Liver (tissue), 9 donors: ENCODE measurements around the gene TARS3. TPM values are rescaled to one million over a fixed set of nuclear protein-coding genes. Genes with fewer than 3 reads are reported as not detected.

ENCODE experiments used
- DNase-seq: peaks from one replicate; pipeline ENCODE4 v3.0.0-alpha.2; 2017; ENCODE audit warnings: low spot score
- H3K27ac ChIP-seq, 2 donors: one replicate each; pipeline ENCODE4 v1.7.0; 2013; ENCODE audit warnings: inconsistent platforms in 2 of 2, low read length in 2 of 2, control low read depth in 1 of 2, low read depth in 1 of 2, mild to moderate bottlenecking in 1 of 2
- H3K27me3 ChIP-seq, 4 donors: one replicate each; pipeline versions ENCODE4 v1.6.1 to v1.7.0; 2013; ENCODE audit warnings: low read length in 3 of 4, inconsistent platforms in 1 of 4, mild to moderate bottlenecking in 1 of 4, moderate library complexity in 1 of 4; ENCODE audit not compliant: control insufficient read depth in 4 of 4, insufficient read depth in 4 of 4
- H3K36me3 ChIP-seq, 4 donors: one replicate each; pipeline versions ENCODE4 v1.6.1 to v1.7.0; 2013; ENCODE audit warnings: low read length in 3 of 4, mild to moderate bottlenecking in 3 of 4, low read depth in 1 of 4, moderate library complexity in 1 of 4; ENCODE audit not compliant: control insufficient read depth in 4 of 4, insufficient read depth in 3 of 4
- H3K4me1 ChIP-seq, 4 donors: one replicate each; pipeline versions ENCODE4 v1.6.1 to v1.7.0; 2013; ENCODE audit warnings: low read length in 3 of 4, mild to moderate bottlenecking in 3 of 4, moderate library complexity in 1 of 4; ENCODE audit not compliant: control insufficient read depth in 4 of 4, insufficient read depth in 4 of 4
- H3K4me3 ChIP-seq, 3 donors: one replicate each; pipeline versions ENCODE4 v1.6.1 to v1.7.0; 2013; ENCODE audit warnings: low read length in 3 of 3, control low read depth in 1 of 3, low read depth in 1 of 3, mild to moderate bottlenecking in 1 of 3
- H3K9ac ChIP-seq, 2 donors: one replicate each; pipeline ENCODE4 v1.7.0; 2013; ENCODE audit warnings: low read length in 2 of 2, mild to moderate bottlenecking in 2 of 2, moderate library complexity in 2 of 2, control low read depth in 1 of 2, low read depth in 1 of 2
- H3K9me3 ChIP-seq, 4 donors: one replicate each; pipeline versions ENCODE4 v1.6.1 to v1.7.0; 2013; ENCODE audit warnings: low read length in 3 of 4; ENCODE audit not compliant: control insufficient read depth in 4 of 4
- CTCF ChIP-seq: fragments of 150-350 bp; IDR thresholded peaks from 2 replicates; pipeline ENCODE4 v1.5.1; 2017; ENCODE audit warnings: improper control_type of control experiment, low read depth, low read length; ENCODE audit not compliant: missing input control
- EGR1 ChIP-seq, 2 donors: IDR thresholded peaks; 2 replicates each; pipeline ENCODE4 v1.6.1; 2016 to 2018; ENCODE audit warnings: antibody characterized with exemption in 2 of 2, low read depth in 2 of 2
- FOXA1 ChIP-seq: IDR thresholded peaks from 2 replicates; pipeline ENCODE4 v1.6.1; 2016; ENCODE audit warnings: antibody characterized with exemption
- FOXA2 ChIP-seq: IDR thresholded peaks from 2 replicates; pipeline ENCODE4 v1.6.1; 2016; ENCODE audit warnings: antibody characterized with exemption
- GABPA ChIP-seq, 2 donors: IDR thresholded peaks in 1 of 2; conservative IDR thresholded peaks in 1 of 2; 2 replicates each; pipeline ENCODE4 v1.6.1; 2016; ENCODE audit warnings: antibody characterized with exemption in 2 of 2, mild to moderate bottlenecking in 1 of 2, moderate library complexity in 1 of 2
- HNF4A ChIP-seq, 2 donors: conservative IDR thresholded peaks; 2 replicates each; pipeline ENCODE4 v1.6.1; 2016; ENCODE audit warnings: antibody characterized with exemption in 2 of 2, mild to moderate bottlenecking in 2 of 2
- HNF4G ChIP-seq: IDR thresholded peaks from 2 replicates; pipeline ENCODE4 v1.6.1; 2016; ENCODE audit warnings: antibody characterized with exemption
- JUND ChIP-seq, 2 donors: IDR thresholded peaks; 2 replicates each; pipeline ENCODE4 v1.6.1; 2016; ENCODE audit warnings: antibody characterized with exemption in 2 of 2
- NR2F2 ChIP-seq: IDR thresholded peaks from 2 replicates; pipeline ENCODE4 v1.6.1; 2016; ENCODE audit warnings: antibody characterized with exemption
- RAD21 ChIP-seq, 2 donors: IDR thresholded peaks; 2 replicates each; pipeline ENCODE4 v1.6.1; 2016; ENCODE audit warnings: antibody characterized with exemption in 2 of 2, mild to moderate bottlenecking in 2 of 2
- REST ChIP-seq: IDR thresholded peaks from 2 replicates; pipeline ENCODE4 v1.6.1; 2016; ENCODE audit warnings: antibody characterized with exemption, mild to moderate bottlenecking
- RXRA ChIP-seq, 2 donors: IDR thresholded peaks; 2 replicates each; pipeline ENCODE4 v1.6.1; 2017 to 2018; ENCODE audit warnings: antibody characterized with exemption in 2 of 2, mild to moderate bottlenecking in 1 of 2
- SP1 ChIP-seq: IDR thresholded peaks from 2 replicates; pipeline ENCODE4 v1.6.1; 2018; ENCODE audit warnings: antibody characterized with exemption, mild to moderate bottlenecking
- TAF1 ChIP-seq: conservative IDR thresholded peaks from 2 replicates; pipeline ENCODE4 v1.6.1; 2016; ENCODE audit warnings: antibody characterized with exemption, mild to moderate bottlenecking
- YY1 ChIP-seq: IDR thresholded peaks from 2 replicates; pipeline ENCODE4 v1.6.1; 2016; ENCODE audit warnings: antibody characterized with exemption, mild to moderate bottlenecking
- WGBS: extraction: QIAGEN DNeasy Blood & Tissue Kit; methylation state at CpG from one replicate; pipeline ENCODE4 v1.1.7; 2013; 5-methylcytosine and 5-hydroxymethylcytosine counted together
- polyA plus RNA-seq, 2 donors: library from polyadenylated mRNA; stranded (reverse) in 1 of 2; unstranded in 1 of 2; fragments of 200-250 nt in 1 of 2; fragments of >200 nt in 1 of 2; fragmentation: Nextera tagmentation in 1 of 2; extraction: Ambion mirVana in 1 of 2; gene quantifications; one replicate each; pipeline versions ENCODE4 v1.2.1 to v1.2.3, GENCODE V29; 2013 to 2015
- total RNA-seq, 2 donors: library from RNA; depleted of rRNA; stranded (reverse); fragments of >200 nt; gene quantifications; one replicate each; pipeline ENCODE4 v1.2.3, GENCODE V29; 2014
- TF ChIP-seq, protein P1 (sequence below): IDR thresholded peaks from 2 replicates; pipeline ENCODE4 v1.6.1; 2016; ENCODE audit warnings: antibody characterized with exemption
- TF ChIP-seq, protein P2 (sequence below): IDR thresholded peaks from 2 replicates; pipeline ENCODE4 v1.6.1; 2016; ENCODE audit warnings: antibody characterized with exemption
- TF ChIP-seq, protein P3 (sequence below): IDR thresholded peaks from 2 replicates; pipeline ENCODE4 v1.6.1; 2016; ENCODE audit warnings: antibody characterized with exemption
- donor health status: healthy.
- donor health status: healthy.
- donor health status: healthy.
- donor health status: healthy.
- donor health status: healthy.

The TARS3 gene
- total and polyA plus RNA-seq, 4 donors, result 2.3 to 7.8 (median 4.0) TPM

- TF ChIP-seq, protein P1, sequence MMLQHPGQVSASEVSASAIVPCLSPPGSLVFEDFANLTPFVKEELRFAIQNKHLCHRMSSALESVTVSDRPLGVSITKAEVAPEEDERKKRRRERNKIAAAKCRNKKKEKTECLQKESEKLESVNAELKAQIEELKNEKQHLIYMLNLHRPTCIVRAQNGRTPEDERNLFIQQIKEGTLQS, result no peak
- no peak for TF ChIP-seq JUND (IDR thresholded peaks at IDR 0.05)
Observed at GRCh38 chr15:101621961-101622360, 102.3 kb downstream of the TARS3 start (continued).

GRCh38 chr15:101620671-101621070, 103.6 kb downstream of the TARS3 start:
- TF ChIP-seq HNF4A (conservative IDR thresholded peaks at IDR 0.05) (no peak), JUND (IDR thresholded peaks at IDR 0.05) (no peak), NR2F2 (no peak), FOXA1 (no peak), GABPA (IDR thresholded peaks at IDR 0.05 in 1 of 2, conservative IDR thresholded peaks at IDR 0.05 in 1 of 2) (no peak), RAD21 (IDR thresholded peaks at IDR 0.05) (no peak), FOXA2 (no peak), EGR1 (IDR thresholded peaks at IDR 0.05; ENCODE audit: low read depth in 2 of 2) (no peak), REST (no peak), HNF4G (no peak), TAF1 (no peak), YY1 (no peak), CTCF (no peak), RXRA (IDR thresholded peaks at IDR 0.05) (no peak), SP1 (no peak)
- TF ChIP-seq, protein P2, sequence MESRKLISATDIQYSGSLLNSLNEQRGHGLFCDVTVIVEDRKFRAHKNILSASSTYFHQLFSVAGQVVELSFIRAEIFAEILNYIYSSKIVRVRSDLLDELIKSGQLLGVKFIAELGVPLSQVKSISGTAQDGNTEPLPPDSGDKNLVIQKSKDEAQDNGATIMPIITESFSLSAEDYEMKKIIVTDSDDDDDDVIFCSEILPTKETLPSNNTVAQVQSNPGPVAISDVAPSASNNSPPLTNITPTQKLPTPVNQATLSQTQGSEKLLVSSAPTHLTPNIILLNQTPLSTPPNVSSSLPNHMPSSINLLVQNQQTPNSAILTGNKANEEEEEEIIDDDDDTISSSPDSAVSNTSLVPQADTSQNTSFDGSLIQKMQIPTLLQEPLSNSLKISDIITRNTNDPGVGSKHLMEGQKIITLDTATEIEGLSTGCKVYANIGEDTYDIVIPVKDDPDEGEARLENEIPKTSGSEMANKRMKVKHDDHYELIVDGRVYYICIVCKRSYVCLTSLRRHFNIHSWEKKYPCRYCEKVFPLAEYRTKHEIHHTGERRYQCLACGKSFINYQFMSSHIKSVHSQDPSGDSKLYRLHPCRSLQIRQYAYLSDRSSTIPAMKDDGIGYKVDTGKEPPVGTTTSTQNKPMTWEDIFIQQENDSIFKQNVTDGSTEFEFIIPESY, result no peak
- TF ChIP-seq, protein P3, sequence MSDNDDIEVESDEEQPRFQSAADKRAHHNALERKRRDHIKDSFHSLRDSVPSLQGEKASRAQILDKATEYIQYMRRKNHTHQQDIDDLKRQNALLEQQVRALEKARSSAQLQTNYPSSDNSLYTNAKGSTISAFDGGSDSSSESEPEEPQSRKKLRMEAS, result no peak
- TF ChIP-seq, protein P1, result no peak
- WGBS, result 93% methylated on average over 10 of the region's 10 CpGs
- DNase-seq, result no peak
- Histone ChIP-seq H3K9ac (no peak overlapping the region), H3K36me3 (no peaks in the 10 kb centered on the region), H3K4me3 (no peak overlapping the region), H3K9me3 (no peaks in the 10 kb centered on the region), H3K27me3 (no peaks in the 10 kb centered on the region), H3K4me1 (peaks cover 0 to 13% (median 7%) of the 10 kb centered on the region in 4 donors), H3K27ac (no peak overlapping the region)
